GM19328 (cell line): ENCODE data around the gene PPP1R1C.
"Not testable (repeated sequence)": the region's sequence is repeated elsewhere in the genome, so short reads cannot be mapped to it uniquely, and the experiment has no call there.

Experiments
- ATAC-seq: cut with Tn5 transposase; IDR thresholded peaks from one replicate; pipeline ENCODE4 v1.9.1; 2021; ENCODE audit warnings: mild to moderate bottlenecking, moderate library complexity; ENCODE audit not compliant: unreplicated experiment

The PPP1R1C gene

GRCh38 chr2:181985632-181986205 is at the start of gene PPP1R1C:
TSS of gene PPP1R1C (plus strand) at chr2:181985853. CDS start at chr2:181986111, 258 bp downstream.
- ATAC-seq: no peak

GRCh38 chr2:181937473-181937872 is 48.2 kb upstream of the PPP1R1C start:
- no peak for ATAC-seq

DNA sequence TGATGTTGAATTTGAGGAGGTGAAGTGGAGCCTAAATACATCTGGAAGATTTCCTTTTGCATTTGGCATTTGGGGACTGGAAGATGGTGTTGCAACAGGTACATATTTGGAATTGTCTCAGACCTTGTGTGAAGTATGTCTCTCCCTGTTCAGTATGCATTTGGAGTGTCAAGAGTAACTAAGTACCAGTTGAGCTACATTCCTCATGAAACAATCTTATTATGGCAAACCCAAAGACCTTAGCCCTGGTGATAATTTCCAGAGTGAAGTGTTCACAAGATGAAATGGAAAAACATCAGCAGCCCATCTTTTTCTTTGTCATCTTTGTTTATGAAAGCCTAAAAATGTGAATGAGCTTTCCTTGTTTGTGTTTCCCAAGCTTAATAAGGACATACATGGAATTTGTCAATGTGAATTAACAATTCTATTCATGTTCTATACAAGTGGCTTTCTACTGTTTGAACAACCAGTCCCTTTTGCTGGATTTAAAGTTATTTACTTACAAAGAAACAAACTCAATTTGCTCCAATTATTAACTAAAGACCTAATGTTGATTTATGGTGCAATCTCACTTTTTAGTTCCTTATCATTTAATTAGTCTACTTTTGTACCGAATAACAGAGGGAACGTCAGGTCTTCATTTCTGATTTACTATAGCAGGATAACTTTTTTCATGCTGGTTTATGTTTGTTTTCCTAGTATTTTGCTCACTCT is 42.1 kb upstream of the PPP1R1C start:
- ATAC-seq: no peak

DNA sequence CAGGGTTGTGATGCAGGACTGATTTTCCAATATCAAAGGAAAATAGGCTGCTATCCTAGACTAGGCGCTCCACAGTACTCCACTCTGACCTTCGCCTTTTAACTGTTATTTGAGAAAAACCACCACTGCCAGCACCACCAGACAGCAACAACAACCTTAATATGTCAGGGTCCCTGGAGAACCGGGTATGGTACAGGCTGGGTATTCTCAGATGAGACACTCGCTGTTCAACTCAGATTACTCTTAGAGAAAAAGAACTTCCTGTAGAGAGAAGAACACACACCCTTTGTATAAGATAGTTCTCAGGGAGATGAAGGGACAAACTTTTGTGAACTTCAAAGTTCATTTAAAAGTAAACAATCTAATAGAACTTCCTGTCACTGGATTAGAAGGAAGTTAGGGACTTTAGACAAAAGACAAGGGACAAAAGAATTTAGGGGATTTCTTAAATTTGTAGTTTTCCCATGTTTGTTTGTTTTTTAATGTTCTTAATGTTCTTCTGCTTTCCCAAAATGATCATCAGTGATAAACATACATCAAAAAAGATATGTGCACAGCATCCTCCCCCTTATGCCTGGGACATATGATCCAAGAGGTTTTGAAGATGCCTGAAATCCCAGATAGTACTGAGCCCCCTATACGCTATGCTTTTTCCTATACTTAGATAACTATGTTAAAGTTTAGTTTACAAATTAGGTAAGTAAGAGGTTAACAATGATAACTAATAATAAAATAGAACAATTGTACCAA is 41.3 kb upstream of the PPP1R1C start:
- no peak for ATAC-seq

DNA sequence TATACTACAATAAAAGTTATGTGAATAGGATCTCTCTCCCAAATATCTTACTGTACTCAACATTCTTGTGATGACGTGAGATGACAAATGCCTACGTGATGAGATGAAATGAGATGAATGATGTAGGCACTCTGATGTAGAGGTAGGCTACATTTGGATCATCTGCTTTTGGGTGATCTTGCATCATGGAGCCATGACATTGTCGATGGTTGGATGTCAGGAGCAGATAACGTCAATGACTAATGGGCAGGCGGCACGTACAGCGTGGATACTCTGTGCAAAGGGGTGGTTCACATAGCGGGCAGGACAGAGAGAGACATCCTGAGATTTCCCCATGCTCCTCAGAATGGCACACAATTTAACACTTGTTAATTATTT is 40.8 kb upstream of the PPP1R1C start:
- ATAC-seq: no peak

DNA sequence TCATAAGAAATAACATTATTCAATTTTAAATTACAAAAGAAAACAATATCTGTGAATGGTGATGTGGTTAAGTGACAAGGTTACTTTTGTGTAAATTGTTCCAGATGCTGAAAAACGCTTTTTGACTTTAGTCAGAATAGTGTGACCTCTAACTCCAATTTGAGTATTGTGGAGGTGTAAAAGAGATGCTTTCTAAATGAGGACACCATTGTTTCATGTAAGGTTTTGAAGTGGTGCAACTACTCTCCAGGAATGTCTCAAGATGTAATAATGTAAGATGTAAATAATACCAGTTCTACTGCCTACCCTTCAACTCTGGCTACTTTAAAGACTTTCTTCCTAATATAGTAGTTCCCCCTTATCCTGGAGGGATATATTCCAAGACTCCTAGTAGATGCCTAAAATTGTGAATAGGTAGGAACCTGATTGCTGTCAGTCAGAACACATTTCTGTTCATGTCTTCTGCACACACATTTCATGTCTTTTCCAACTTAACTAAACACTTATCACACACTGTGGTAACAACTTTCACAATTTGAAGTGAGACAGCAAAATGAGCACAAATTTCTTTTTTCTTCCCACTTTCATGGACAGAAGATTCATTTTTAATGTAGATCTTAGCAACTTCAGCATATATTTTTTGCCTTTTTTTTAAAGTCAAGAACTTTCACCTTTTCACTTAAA is 39.1 kb upstream of the PPP1R1C start:
- no peak for ATAC-seq

DNA sequence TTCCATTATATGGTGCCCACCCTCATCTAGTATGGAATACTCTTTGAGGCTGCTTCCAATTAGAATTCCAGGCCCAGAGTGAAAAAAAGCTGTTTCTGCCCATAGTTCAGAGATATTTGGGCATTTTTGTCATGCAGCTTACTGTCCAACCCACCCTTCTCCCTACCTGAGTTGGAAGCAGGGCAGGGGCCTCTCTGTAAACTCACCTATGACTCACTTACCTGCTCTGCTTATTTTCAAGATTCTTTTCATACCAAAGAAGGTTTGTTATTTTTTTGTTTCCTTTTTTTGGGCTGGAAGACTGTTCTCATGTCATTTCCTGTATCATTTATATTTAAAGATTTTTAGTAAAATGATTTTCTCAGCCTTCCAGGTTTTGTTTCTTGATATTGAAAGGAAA is 38.4 kb upstream of the PPP1R1C start:
- no peak for ATAC-seq

GRCh38 chr2:181948227-181948626 is 37.4 kb upstream of the PPP1R1C start:
- no peak for ATAC-seq

GRCh38 chr2:181949047-181949446 is 36.6 kb upstream of the PPP1R1C start:
- ATAC-seq: no peak

DNA sequence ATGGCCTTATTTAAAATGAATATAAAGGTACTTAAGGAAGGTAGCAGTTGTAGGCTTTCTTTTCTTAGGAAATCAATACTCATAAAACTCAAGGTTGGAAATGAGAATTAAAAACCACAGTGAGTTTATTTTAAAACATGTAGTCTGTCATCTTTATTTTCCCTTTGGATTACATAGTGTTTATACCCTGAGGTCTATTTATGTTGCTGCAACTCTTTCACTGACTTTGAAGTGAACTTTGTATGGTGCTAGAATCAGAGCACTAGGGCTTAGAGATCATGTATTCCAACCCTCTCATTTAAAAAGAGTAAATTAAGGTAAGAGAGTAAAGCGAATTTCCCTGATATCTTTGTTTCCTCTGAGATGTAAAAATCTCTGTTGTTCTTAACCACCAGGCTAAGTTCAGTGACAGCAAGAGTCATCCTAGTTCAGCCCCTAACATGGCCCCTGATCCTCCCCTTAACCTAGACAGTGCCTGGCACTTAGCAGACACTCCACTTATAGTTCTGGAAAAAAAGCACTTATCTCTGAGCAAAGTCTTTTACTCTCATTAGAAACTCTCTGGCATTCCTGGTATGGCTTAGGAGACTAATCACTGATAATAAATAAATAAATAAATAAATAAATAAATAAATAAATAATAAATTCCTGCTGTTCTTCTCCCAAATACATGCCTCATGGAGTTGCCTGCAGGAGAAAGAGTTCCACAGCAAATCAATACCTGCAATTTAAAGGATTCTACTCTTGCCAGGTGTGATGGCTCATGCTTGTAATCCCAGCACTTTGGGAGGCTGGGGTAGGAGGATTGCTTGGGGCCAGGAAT is 33.0 kb upstream of the PPP1R1C start:
- no peak for ATAC-seq

DNA sequence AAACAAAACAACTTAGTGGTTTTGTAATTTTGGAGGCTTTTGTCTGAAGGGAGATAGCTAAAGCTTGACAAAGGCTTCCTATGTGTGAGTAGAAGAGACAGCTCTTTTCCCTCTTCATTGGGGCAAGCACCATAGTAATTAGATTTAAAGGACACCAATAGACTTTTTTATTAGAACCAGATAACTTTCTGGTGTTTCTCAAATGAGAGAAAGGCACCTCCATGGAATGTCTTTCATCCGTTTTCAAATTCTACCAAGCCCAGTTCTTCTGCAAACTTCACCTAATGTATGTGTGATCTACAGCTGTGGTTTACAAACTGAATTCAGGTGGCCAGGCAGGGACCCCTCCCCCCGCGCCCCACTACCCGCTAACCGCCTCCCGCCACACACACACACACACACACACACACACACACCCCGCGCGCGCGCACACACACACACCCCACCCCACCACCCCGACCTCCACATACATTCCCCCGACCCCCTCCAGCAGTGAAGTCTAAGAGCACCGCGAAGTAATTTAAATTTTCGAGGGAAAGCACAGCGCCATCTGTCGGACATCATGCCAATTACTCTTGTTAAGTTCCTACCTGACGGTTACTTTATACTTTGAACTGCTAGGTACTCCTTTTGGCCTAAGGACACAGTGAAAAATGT is 31.6 kb upstream of the PPP1R1C start:
- ATAC-seq: peak; percentile 81

- ATAC-seq: no peak
Measured at GRCh38 chr2:181954538-181954883, 31.1 kb upstream of the PPP1R1C start.

GRCh38 chr2:181955010-181955409 is 30.6 kb upstream of the PPP1R1C start:
- ATAC-seq: no peak

GRCh38 chr2:181955866-181956265 is 29.8 kb upstream of the PPP1R1C start:
- not testable (repeated sequence) for ATAC-seq

DNA sequence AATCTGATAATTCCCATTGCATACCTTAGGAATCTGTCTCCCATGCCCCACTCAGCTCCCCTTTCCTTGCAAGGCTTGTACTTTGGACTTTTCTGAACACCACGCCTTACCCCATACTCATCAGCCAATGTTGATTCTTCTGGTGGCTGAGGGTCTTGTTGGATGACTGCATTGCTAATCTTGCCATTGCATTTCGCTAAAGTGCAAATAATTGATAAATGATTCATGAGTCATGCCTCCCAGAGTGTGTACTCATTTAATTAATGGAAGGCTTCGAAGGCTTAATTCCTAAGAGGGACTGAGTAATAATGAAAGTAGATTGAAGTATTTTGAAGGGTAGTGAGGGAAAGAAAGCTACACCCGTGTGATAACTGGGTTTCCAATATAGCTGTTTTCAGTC is 28.0 kb upstream of the PPP1R1C start:
- ATAC-seq: no peak

DNA sequence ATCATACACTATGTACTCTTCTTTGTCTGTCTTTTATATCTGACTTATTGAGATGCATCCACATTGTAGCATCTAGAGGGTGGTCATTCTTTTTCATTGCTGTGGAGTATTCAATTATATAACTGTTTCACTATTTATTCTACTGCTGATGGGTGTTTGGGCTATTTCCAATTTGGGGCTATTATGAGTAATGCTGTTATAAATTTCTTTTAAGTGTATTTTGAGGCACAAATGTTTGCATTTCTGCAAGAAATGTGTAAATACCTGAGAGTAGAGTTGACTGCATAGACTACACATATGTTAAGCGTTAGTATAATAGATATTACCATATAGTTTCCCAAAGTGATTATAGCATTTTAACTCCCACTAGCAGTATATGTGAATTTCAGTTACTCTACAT is 26.9 kb upstream of the PPP1R1C start:
- no peak for ATAC-seq

DNA sequence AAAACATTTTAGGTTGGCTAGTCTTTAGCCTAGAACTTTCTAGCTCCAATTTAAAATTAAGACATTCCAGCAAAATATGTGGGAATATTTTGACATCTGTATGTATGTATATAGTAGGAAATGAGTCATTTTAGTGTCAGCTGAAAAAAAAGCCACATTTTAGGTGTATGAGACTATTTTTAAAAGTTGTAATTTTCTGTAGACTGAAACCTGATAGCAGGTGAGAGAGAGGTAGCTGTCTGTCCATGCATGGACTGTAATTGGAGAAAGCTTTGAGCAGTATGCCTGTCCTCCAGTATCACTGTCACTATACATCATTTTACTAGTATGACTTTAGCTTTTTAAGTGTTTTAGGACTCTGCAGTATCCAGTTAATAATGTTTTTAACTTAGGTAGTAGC is 26.1 kb upstream of the PPP1R1C start:
- no peak for ATAC-seq

GRCh38 chr2:181961167-181961566 is 24.5 kb upstream of the PPP1R1C start:
- not testable (repeated sequence) for ATAC-seq

GRCh38 chr2:181962142-181962541 is 23.5 kb upstream of the PPP1R1C start:
- ATAC-seq: no peak

- no peak for ATAC-seq
Measured at GRCh38 chr2:181970160-181970794, 15.4 kb upstream of the PPP1R1C start.
